Skeletal muscle cell (primary cell): ENCODE results near the gene CD79A.
A peak's percentile ranks its signal among the peaks of the same experiment; 100 is the strongest.
"Not testable (repeated sequence)": the region's sequence is repeated elsewhere in the genome, so short reads cannot be mapped to it uniquely, and the experiment has no call there.

Experiments used
- DNase-seq: peaks from one replicate; pipeline ENCODE4 v3.0.0-alpha.2; 2010; ENCODE audit warnings: low read depth
- H3K4me3 ChIP-seq: 2 replicates; pipeline ENCODE4 v1.5.1; 2011; ENCODE audit warnings: low read depth, mild to moderate bottlenecking, control low read depth, low read length, moderate library complexity

CD79A gene

GRCh38 chr19:41861846-41862245 is 15.2 kb upstream of the CD79A start:
- no peak for DNase-seq
- peak overlapping the region; percentile 99 for H3K4me3 ChIP-seq

- DNase-seq = no peak
- H3K4me3 ChIP-seq = peak overlapping the region; percentile 99
Measured at GRCh38 chr19:41862445-41862986, 14.6 kb upstream of the CD79A start.

GRCh38 chr19:41863209-41863931 is 13.7 kb upstream of the CD79A start:
- no peak overlapping the region for H3K4me3 ChIP-seq
- no peak for DNase-seq

- no peak for DNase-seq
- no peak overlapping the region for H3K4me3 ChIP-seq
Measured at GRCh38 chr19:41864374-41864773, 12.7 kb upstream of the CD79A start.

GRCh38 chr19:41866284-41866683 is 10.8 kb upstream of the CD79A start:
- no peak overlapping the region for H3K4me3 ChIP-seq
- no peak for DNase-seq

GRCh38 chr19:41868120-41868988 is 8.7 kb upstream of the CD79A start:
- no peak for DNase-seq
- H3K4me3 ChIP-seq = no peak overlapping the region

- no peak overlapping the region for H3K4me3 ChIP-seq
- DNase-seq = no peak
Measured at GRCh38 chr19:41868989-41869300, 8.1 kb upstream of the CD79A start.

GRCh38 chr19:41869374-41869955 is 7.6 kb upstream of the CD79A start:
- DNase-seq = no peak
- H3K4me3 ChIP-seq = no peak overlapping the region

GRCh38 chr19:41870401-41870873 is 6.6 kb upstream of the CD79A start:
- no peak overlapping the region for H3K4me3 ChIP-seq
- no peak for DNase-seq

- no peak overlapping the region for H3K4me3 ChIP-seq
- no peak for DNase-seq
Measured at GRCh38 chr19:41871573-41872383, 5.3 kb upstream of the CD79A start.

- H3K4me3 ChIP-seq = no peak overlapping the region
- no peak for DNase-seq
Measured at GRCh38 chr19:41872384-41872774, 4.7 kb upstream of the CD79A start.

GRCh38 chr19:41872775-41873647 is 4.1 kb upstream of the CD79A start:
- no peak for DNase-seq
- H3K4me3 ChIP-seq = no peak overlapping the region

- H3K4me3 ChIP-seq, DNase-seq: not testable (repeated sequence)
Measured at GRCh38 chr19:41875973-41876372, 1.1 kb upstream of the CD79A start.

- no peak overlapping the region for H3K4me3 ChIP-seq
- no peak for DNase-seq
Measured at GRCh38 chr19:41877916-41878905, 1.1 kb downstream of the CD79A start.

GRCh38 chr19:41879080-41879479 is 2.0 kb downstream of the CD79A start:
- no peak for DNase-seq
- H3K4me3 ChIP-seq = no peak overlapping the region

- DNase-seq = no peak
- no peak overlapping the region for H3K4me3 ChIP-seq
Measured at GRCh38 chr19:41879670-41880328, 2.7 kb downstream of the CD79A start.

- H3K4me3 ChIP-seq = no peak overlapping the region
- DNase-seq = no peak
Measured at GRCh38 chr19:41880329-41880708, 3.2 kb downstream of the CD79A start.
